ENCODE data around the gene KCTD10. TPM values are rescaled to one million over a fixed set of nuclear protein-coding genes. Genes with fewer than 3 reads are reported as not detected.

Gene KCTD10
- total and polyA plus RNA-seq, 2 experiments from 2014 or later = 64.5 to 102 TPM

GRCh38 chr12:109494348-109494881 lies 17.3 kb upstream of the KCTD10 start:
- H3K27me3 ChIP-seq = no peaks in the 10 kb centered on the region
- TF ChIP-seq, protein P1, sequence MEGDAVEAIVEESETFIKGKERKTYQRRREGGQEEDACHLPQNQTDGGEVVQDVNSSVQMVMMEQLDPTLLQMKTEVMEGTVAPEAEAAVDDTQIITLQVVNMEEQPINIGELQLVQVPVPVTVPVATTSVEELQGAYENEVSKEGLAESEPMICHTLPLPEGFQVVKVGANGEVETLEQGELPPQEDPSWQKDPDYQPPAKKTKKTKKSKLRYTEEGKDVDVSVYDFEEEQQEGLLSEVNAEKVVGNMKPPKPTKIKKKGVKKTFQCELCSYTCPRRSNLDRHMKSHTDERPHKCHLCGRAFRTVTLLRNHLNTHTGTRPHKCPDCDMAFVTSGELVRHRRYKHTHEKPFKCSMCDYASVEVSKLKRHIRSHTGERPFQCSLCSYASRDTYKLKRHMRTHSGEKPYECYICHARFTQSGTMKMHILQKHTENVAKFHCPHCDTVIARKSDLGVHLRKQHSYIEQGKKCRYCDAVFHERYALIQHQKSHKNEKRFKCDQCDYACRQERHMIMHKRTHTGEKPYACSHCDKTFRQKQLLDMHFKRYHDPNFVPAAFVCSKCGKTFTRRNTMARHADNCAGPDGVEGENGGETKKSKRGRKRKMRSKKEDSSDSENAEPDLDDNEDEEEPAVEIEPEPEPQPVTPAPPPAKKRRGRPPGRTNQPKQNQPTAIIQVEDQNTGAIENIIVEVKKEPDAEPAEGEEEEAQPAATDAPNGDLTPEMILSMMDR (IDR thresholded peaks at IDR 0.05; ENCODE audit: low read depth, low read length) = no peak
- H3K4me1 ChIP-seq (ENCODE audit: low read depth) = no peaks in the 10 kb centered on the region
- no peak overlapping the region for H3K4me3 ChIP-seq
- no peak overlapping the region for H3K27ac ChIP-seq
- no peaks in the 10 kb centered on the region for H3K9me3 ChIP-seq (ENCODE audit: low read depth)
- no peak for DNase-seq (ENCODE audit: low read depth in 1 of 2, low spot score in 1 of 2)
- peaks cover 62% of the 10 kb centered on the region for H3K36me3 ChIP-seq

DNA sequence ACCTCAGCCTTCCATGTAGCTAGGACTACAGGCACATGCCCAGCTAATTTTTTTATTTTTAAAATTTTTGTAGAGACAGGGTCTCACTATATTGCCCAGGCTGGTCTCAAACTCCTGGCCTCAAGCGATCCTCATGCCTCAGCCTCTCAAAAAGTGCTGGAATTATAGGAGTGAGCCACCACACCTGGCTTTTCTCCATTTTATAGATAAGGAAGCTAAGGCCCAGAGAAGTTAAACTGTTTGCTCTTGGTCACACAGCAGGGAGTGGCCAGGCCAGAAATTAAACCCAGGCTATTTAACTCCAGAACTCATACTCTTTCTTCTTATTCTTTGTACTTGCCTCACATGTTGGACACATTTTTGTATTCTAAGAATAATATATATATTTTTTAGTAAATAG lies 16.8 kb upstream of the KCTD10 start:
- Histone ChIP-seq H3K36me3 (peaks cover 59% of the 10 kb centered on the region), H3K4me3 (no peak overlapping the region), H3K27me3 (no peaks in the 10 kb centered on the region), H3K27ac (no peak overlapping the region), H3K4me1 (ENCODE audit: low read depth) (no peaks in the 10 kb centered on the region), H3K9me3 (ENCODE audit: low read depth) (no peaks in the 10 kb centered on the region)
- DNase-seq (ENCODE audit: low read depth in 1 of 2, low spot score in 1 of 2) = no peak
- TF ChIP-seq, protein P1 (IDR thresholded peaks at IDR 0.05; ENCODE audit: low read depth, low read length) = no peak

GRCh38 chr12:109493090-109493489 lies 16.0 kb upstream of the KCTD10 start:
- Histone ChIP-seq H3K27ac (no peak overlapping the region), H3K9me3 (ENCODE audit: low read depth) (no peaks in the 10 kb centered on the region), H3K4me3 (no peak overlapping the region), H3K27me3 (no peaks in the 10 kb centered on the region), H3K4me1 (ENCODE audit: low read depth) (no peaks in the 10 kb centered on the region), H3K36me3 (peaks cover 59% of the 10 kb centered on the region)
- no peak for DNase-seq (ENCODE audit: low read depth in 1 of 2, low spot score in 1 of 2)
- TF ChIP-seq, protein P1 (IDR thresholded peaks at IDR 0.05; ENCODE audit: low read depth, low read length) = no peak

DNA sequence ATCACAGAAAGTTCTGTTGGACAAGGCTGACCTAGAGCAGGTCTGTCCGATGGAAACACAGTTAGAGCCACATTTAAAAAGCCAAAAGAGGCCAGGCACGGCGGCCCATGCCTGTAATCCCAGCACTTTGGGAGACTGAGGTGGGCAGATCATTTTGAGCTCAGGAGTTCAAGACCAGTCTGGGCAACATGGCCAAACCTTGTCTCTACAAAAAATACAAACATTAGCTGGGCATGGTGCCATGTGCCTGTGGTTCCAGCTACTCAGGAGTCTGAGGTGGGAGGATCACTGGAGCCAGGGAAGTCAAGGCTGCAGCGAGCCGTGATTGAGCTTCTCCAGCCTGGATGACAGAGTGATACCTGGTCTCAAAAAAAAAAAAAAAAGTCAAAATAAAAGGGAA lies 15.3 kb upstream of the KCTD10 start:
- no peak for DNase-seq (ENCODE audit: low read depth in 1 of 2, low spot score in 1 of 2)
- TF ChIP-seq, protein P1 (IDR thresholded peaks at IDR 0.05; ENCODE audit: low read depth, low read length) = no peak
- Histone ChIP-seq H3K4me1 (ENCODE audit: low read depth) (no peaks in the 10 kb centered on the region), H3K36me3 (peaks cover 59% of the 10 kb centered on the region), H3K9me3 (ENCODE audit: low read depth) (no peaks in the 10 kb centered on the region), H3K27me3 (no peaks in the 10 kb centered on the region), H3K27ac (no peak overlapping the region), H3K4me3 (no peak overlapping the region)

DNA sequence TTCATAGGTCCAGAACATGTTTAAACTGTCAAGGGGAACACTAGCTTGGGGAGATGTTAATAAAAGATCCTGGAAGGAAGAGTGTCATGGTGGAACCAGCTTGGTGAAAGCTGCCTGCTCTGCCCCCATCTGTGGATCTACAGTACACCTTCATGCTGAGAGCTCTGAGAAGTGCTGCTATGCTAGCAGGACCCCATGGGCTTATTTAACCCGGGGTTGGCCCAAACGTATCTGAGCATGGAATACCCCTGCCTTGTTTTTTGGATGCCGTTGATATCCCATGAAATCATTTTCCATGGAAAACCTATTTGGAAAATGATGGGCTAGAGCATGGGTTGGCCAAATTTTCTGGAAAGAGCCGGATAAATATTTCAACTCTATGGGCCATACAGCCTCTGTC lies 14.6 kb upstream of the KCTD10 start:
- no peak overlapping the region for H3K27ac ChIP-seq
- no peaks in the 10 kb centered on the region for H3K27me3 ChIP-seq
- peaks cover 65% of the 10 kb centered on the region for H3K36me3 ChIP-seq
- no peak for DNase-seq (ENCODE audit: low read depth in 1 of 2, low spot score in 1 of 2)
- no peaks in the 10 kb centered on the region for H3K4me1 ChIP-seq (ENCODE audit: low read depth)
- no peak overlapping the region for H3K4me3 ChIP-seq
- no peaks in the 10 kb centered on the region for H3K9me3 ChIP-seq (ENCODE audit: low read depth)
- TF ChIP-seq, protein P1 (IDR thresholded peaks at IDR 0.05; ENCODE audit: low read depth, low read length) = no peak
